AG04450 (cell line): ENCODE data around the gene NUDT22. TPM values are rescaled to one million over a fixed set of nuclear protein-coding genes. Genes with fewer than 3 reads are reported as not detected.

Experiments used
- CTCF ChIA-PET: fragments of 300-600, 350-600 bp; formaldehyde crosslinking; extraction: SDS; loops from one replicate; lab custom pipeline; 2022; ENCODE audit warnings: antibody characterized with exemption, inconsistent platforms; lab: Charles Lee
- POLR2A ChIA-PET: fragments of 350-600 bp; formaldehyde crosslinking; extraction: SDS; loops from one replicate; lab custom pipeline; 2021; ENCODE audit warnings: antibody characterized with exemption, inconsistent platforms; lab: Yijun Ruan, JAX
- DNase-seq: peaks from one replicate; pipeline ENCODE4 v3.0.0-alpha.2; 2011; ENCODE audit warnings: low read depth, low spot score
- H3K27ac ChIP-seq: one replicate; pipeline ENCODE4 v1.5.1; 2012; ENCODE audit warnings: low read depth, low read length, control low read depth
- H3K27me3 ChIP-seq: one replicate; pipeline ENCODE4 v1.6.0; 2012; ENCODE audit warnings: low read length; ENCODE audit not compliant: control insufficient read depth, insufficient read depth
- H3K4me3 ChIP-seq: 2 replicates; pipeline ENCODE4 v1.5.1; 2011; ENCODE audit warnings: mild to moderate bottlenecking, low read depth, low read length, control low read depth
- H3K9me3 ChIP-seq: 2 replicates; pipeline ENCODE4 v1.5.1; 2012; ENCODE audit warnings: low read length; ENCODE audit not compliant: control insufficient read depth, insufficient read depth
- polyA plus RNA-seq: library from polyadenylated mRNA; depleted of rRNA; stranded (reverse); fragments of >200 nt; gene quantifications from 2 replicates; pipeline ENCODE4 v1.2.3, GENCODE V29; 2011
- TF ChIP-seq, protein P1 (sequence below): IDR thresholded peaks from 2 replicates; pipeline ENCODE4 v1.5.1; 2011; ENCODE audit warnings: low read depth, low read length, control low read depth, inconsistent platforms

The NUDT22 gene
- polyA plus RNA-seq, 1 experiment = 18.8 TPM

DNA sequence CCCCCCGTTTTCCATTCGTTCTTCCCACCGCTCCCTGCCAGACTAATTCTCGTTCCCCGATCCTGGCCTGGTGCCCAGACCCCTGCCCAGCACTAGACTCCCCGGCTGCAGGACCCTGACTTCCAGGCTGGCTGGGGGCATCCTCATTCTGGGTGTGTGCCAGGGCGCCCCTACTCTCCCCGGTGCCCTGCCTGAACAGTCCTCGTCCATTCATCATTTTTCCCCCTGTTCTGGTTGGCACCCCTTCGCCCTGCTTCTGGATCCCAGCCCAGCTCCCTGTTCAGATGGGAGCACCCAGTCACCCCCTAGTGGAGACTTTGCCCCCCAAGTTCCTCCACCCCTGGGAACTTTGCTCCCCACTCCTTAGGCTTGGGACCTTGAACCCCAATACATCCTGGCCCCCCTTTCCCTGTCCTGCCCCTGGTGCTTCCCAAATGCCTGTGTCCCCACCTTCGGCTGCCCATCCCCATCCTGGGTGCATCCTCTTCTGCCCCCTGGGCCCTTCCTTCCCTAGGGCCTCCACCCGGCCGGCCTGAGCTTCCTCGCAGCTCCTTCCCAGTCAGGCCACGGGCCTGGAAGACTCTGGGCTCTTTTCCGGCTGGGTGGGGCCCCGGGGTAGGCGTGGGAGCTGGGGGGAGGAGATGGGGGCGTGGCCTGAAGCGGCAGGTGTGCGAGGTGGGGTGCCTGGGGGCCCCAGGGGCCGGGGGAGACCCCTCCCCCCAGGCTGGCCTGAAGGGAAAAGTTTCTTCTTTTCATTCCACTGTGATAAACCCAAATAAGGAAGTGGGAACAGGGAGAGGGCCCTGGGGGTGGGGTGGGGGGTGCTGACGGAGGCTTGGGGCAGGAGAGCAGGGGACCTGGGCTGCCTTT is 26.2 kb downstream of the NUDT22 start:
- CTCF ChIA-PET = interaction anchor here (0.6 to 3.9 kb wide), 12 partner anchors 9 to 397 kb away, joined by 3 to 50 read pairs (median 4); partner anchors contain the start of genes CATSPERZ and TRMT112
- H3K27ac ChIP-seq = peak overlapping the region; percentile 11
- no peak for DNase-seq

DNA sequence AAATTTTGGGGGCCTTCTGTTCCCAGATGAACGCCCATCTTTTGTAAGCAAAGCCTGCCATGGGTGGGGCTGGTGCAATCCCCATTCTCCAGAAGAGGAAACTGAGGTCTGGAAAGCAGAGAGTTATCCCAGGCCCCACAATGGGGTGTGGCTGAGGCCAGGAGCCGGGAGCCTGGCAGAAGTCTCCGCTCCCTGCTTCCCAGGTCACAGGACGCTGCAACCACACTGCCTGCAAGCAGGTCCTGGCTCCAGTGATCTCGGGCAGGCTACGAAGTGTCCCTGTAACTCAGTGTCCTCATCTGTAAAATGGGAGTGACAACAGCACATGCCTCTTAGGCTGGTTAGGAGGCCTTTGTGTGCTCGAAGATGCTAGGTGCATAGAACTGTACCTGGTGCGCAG is 27.0 kb downstream of the NUDT22 start:
- no peaks in the 10 kb centered on the region for H3K9me3 ChIP-seq
- POLR2A ChIA-PET = interaction anchor here (1.4 to 1.5 kb wide), 2 partner anchors 10 to 17 kb away, joined by 8 to 11 read pairs; no protein-coding TSS in a partner anchor
- H3K27me3 ChIP-seq = no peaks in the 10 kb centered on the region
- H3K27ac ChIP-seq = no peak overlapping the region
- DNase-seq = no peak
- peak overlapping the region; percentile 77 for H3K4me3 ChIP-seq
- TF ChIP-seq, protein P1, sequence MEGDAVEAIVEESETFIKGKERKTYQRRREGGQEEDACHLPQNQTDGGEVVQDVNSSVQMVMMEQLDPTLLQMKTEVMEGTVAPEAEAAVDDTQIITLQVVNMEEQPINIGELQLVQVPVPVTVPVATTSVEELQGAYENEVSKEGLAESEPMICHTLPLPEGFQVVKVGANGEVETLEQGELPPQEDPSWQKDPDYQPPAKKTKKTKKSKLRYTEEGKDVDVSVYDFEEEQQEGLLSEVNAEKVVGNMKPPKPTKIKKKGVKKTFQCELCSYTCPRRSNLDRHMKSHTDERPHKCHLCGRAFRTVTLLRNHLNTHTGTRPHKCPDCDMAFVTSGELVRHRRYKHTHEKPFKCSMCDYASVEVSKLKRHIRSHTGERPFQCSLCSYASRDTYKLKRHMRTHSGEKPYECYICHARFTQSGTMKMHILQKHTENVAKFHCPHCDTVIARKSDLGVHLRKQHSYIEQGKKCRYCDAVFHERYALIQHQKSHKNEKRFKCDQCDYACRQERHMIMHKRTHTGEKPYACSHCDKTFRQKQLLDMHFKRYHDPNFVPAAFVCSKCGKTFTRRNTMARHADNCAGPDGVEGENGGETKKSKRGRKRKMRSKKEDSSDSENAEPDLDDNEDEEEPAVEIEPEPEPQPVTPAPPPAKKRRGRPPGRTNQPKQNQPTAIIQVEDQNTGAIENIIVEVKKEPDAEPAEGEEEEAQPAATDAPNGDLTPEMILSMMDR = no peak
- CTCF ChIA-PET = interaction anchor here (1.0 to 3.9 kb wide), 6 partner anchors 10 to 102 kb away, joined by 3 to 50 read pairs (median 10); partner anchors contain the start of gene CATSPERZ

More for the DNA sequence above, 26.2 kb downstream of the NUDT22 start:
- TF ChIP-seq, protein P1 = peak; percentile 56
- Histone ChIP-seq H3K27me3 (no peaks in the 10 kb centered on the region), H3K4me3 (peak overlapping the region; percentile 77), H3K9me3 (no peaks in the 10 kb centered on the region)
- POLR2A ChIA-PET = interaction anchor here (0.9 to 1.5 kb wide), 5 partner anchors 11 to 19 kb away, joined by 5 to 11 read pairs (median 8); partner anchors contain the start of gene FKBP2

DNA sequence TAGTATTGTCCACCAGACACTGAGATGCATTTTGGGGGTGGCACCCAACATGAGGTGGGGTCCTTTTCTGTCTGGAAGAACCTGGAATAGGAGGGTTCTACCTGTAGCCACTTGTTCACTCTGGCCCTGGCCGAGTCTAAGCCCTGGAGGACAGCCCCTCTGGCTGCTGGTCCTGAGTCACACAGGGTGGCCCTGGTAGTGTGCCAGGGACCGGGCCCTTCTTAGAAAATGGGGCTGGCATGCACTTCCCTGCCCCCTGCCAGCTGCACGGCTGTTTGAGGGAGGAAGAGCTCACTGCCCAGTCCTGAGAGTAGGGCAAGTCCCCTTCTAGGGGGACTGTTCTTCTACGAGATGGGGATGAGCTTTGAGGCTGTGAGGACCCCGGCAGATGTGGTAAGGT is 27.4 kb downstream of the NUDT22 start:
- no peaks in the 10 kb centered on the region for H3K27me3 ChIP-seq
- no peak overlapping the region for H3K4me3 ChIP-seq
- CTCF ChIA-PET = interaction anchor here (1.0 to 1.3 kb wide), 2 partner anchors 49 to 51 kb away, joined by 3 to 4 read pairs; no protein-coding TSS in a partner anchor
- TF ChIP-seq, protein P1 = no peak
- H3K27ac ChIP-seq = no peak overlapping the region
- DNase-seq = no peak
- H3K9me3 ChIP-seq = no peaks in the 10 kb centered on the region
- POLR2A ChIA-PET = no interaction called here

DNA sequence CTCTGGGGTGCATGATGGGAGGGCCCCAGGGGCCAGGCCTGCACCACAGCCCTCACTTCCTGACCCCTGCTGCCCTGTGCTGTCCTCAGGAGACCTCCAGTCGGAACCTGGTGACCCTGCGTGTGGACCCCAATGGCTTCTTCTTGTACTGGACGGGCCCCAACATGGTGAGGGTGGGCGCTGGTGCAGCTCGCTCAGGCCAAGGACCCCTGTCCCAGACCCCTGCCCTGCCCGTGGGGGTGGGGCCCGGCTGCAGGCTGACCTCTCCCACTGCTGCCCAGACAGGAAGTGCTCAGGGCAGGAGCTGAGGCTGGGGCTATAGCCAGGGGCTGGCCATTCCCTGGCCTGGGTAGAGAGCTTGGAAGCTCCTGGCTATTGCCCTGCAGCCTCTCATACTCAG is 28.3 kb downstream of the NUDT22 start:
- CTCF ChIA-PET = interaction anchor here (1.0 to 1.3 kb wide), 2 partner anchors 50 kb away, joined by 3 to 4 read pairs; no protein-coding TSS in a partner anchor

More for the DNA sequence above, 28.3 kb downstream of the NUDT22 start:
- POLR2A ChIA-PET = no interaction called here
- H3K27me3 ChIP-seq = no peaks in the 10 kb centered on the region
- no peak for DNase-seq
- TF ChIP-seq, protein P1 = no peak
- H3K9me3 ChIP-seq = no peaks in the 10 kb centered on the region
- H3K4me3 ChIP-seq = no peak overlapping the region
- H3K27ac ChIP-seq = no peak overlapping the region
